Adrenal gland (tissue), 12 donors: ENCODE data around the gene CCDC38. TPM values are rescaled to one million over a fixed set of nuclear protein-coding genes. Genes with fewer than 3 reads are reported as not detected.

Experiments used
- DNase-seq, 7 donors: peaks; one replicate each; pipeline ENCODE4 v3.0.0-alpha.2; 2019 to 2020
- H3K27ac ChIP-seq, 5 donors: fragments of 200-600 bp; sonication (generic) in 4 of 5; 1 replicate in 3 of 5; 2 replicates in 2 of 5; pipeline versions ENCODE4 v1.5.1 to v1.8.0; 2016 to 2020; ENCODE audit warnings: mild to moderate bottlenecking in 1 of 5
- H3K27me3 ChIP-seq: fragments of 200-600 bp; 2 replicates; pipeline ENCODE4 v1.8.0; 2021
- H3K36me3 ChIP-seq, 2 donors: fragments of 200-600 bp; replicated peaks in 1 of 2; 1 replicate in 1 of 2; 2 replicates in 1 of 2; pipeline versions ENCODE4 v1.5.1 to v1.8.0; 2018 to 2022
- H3K4me1 ChIP-seq, 2 donors: fragments of 200-600 bp; replicated peaks in 1 of 2; 1 replicate in 1 of 2; 2 replicates in 1 of 2; pipeline versions ENCODE4 v1.5.1 to v1.8.0; 2018 to 2021
- H3K4me3 ChIP-seq, 4 donors: fragments of 200-600 bp; sonication (generic) in 3 of 4; one replicate each; pipeline ENCODE4 v1.5.1; 2016 to 2018
- H3K9me3 ChIP-seq, 3 donors: fragments of 200-600 bp; sonication (generic) in 1 of 3; replicated peaks in 1 of 3; 1 replicate in 2 of 3; 2 replicates in 1 of 3; pipeline versions ENCODE4 v1.5.1 to v1.8.0; 2016 to 2021
- POLR2A ChIP-seq, 2 donors: fragments of 450-650 bp; IDR thresholded peaks; one replicate each; pipeline ENCODE4 v1.6.1; 2017; ENCODE audit warnings: antibody characterized with exemption in 2 of 2, mild to moderate bottlenecking in 2 of 2, moderate library complexity in 1 of 2
- WGBS, 4 donors: extraction: QIAGEN DNeasy Blood & Tissue Kit in 2 of 4; methylation state at CpG; one replicate each; pipeline versions ENCODE4 v1.1.5 to v1.1.7; 2013 to 2017; 5-methylcytosine and 5-hydroxymethylcytosine counted together
- intact Hi-C, 2 donors: fragments of 100-400 bp; cut with DNase I; formaldehyde crosslinking; loops; one replicate each; pipeline versions ENCODE4 v1.14.1 to v1.15.0; 2022 to 2023
- polyA plus RNA-seq, 3 donors: library from polyadenylated mRNA; stranded (reverse); fragments of 200-250 nt in 2 of 3; fragments of 350-450 nt in 1 of 3; fragmentation: Illumina TruSeq in 1 of 3; extraction: RNeasy Lipid Tissue Mini Kit (QIAGEN cat#74804) in 1 of 3; gene quantifications; one replicate each; pipeline ENCODE4 v1.2.3, GENCODE V29; 2013 to 2014
- total RNA-seq, 9 donors: library from RNA; depleted of rRNA in 4 of 9; stranded (reverse); fragments of >200 nt in 4 of 9; fragments of 120-200 nt in 1 of 9; fragmentation: NEBNext Ultra II Directional in 1 of 9; extraction: Animal tissue kit (Norgen Biotek cat#: 25700) in 1 of 9; gene quantifications; one replicate each; pipeline versions ENCODE4 v1.1.0 to v1.2.4, GENCODE V29; 2013 to 2023
- TF ChIP-seq, protein P1 (sequence below), 6 experiments: fragments of 450-650 bp in 4 of 6; fragments of 200-600 bp in 2 of 6; sonication (generic) in 1 of 6; IDR thresholded peaks; 1 replicate in 5 of 6; 2 replicates in 1 of 6; pipeline versions ENCODE4 v1.5.1 to v1.8.0; 2016 to 2021; ENCODE audit warnings: antibody characterized with exemption in 6 of 6, mild to moderate bottlenecking in 2 of 6, moderate library complexity in 1 of 6
- donor health status: healthy with polysubstance abuse.
- donor health status: Bipolar disorder and iron deficiency.
- donor health status: DM: yes; HTN: yes; CAD: no.
- donor health status: DM: no; HTN: no; CAD: no.
- donor health status: DM: no; HTN: no; CAD: no.
- donor health status: DM: yes; HTN: yes; CAD: no.

CCDC38 gene
- total and polyA plus RNA-seq, 12 donors: 0.12 to 3.3 (median 0.76) TPM; not detected in 2

DNA sequence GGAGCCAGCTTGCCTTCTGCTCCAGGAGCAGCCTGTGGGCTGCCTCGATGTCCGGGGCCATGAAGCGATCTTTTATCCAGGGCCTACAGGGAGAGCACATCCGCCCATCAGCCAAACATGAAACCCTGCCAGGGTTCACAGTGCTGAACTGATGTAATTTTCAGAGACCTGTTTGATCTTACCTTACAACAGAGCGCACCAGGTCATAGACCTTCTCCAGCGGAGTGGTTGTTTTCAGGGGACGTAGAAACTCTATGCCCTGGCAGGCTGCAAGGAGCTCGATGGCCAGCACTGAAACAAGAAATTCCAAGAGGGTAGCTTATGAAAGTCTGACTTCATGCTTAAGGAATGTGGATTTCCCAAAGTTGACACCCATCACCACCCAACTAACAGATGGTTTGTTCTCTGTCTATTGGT, 34.0 kb upstream of the CCDC38 start:
- Histone ChIP-seq H3K27me3 (no peaks in the 10 kb centered on the region), H3K4me3 (no peak overlapping the region), H3K9me3 (no peaks in the 10 kb centered on the region), H3K4me1 (no peaks in the 10 kb centered on the region), H3K27ac (no peak overlapping the region), H3K36me3 (no peaks in the 10 kb centered on the region)
- no peak for DNase-seq
- 91 to 96% (median 93%) methylated on average over 7 to 8 of the region's 8 CpGs for WGBS, 4 donors
- no peak for TF ChIP-seq POLR2A (IDR thresholded peaks at IDR 0.05)
- TF ChIP-seq, protein P1, sequence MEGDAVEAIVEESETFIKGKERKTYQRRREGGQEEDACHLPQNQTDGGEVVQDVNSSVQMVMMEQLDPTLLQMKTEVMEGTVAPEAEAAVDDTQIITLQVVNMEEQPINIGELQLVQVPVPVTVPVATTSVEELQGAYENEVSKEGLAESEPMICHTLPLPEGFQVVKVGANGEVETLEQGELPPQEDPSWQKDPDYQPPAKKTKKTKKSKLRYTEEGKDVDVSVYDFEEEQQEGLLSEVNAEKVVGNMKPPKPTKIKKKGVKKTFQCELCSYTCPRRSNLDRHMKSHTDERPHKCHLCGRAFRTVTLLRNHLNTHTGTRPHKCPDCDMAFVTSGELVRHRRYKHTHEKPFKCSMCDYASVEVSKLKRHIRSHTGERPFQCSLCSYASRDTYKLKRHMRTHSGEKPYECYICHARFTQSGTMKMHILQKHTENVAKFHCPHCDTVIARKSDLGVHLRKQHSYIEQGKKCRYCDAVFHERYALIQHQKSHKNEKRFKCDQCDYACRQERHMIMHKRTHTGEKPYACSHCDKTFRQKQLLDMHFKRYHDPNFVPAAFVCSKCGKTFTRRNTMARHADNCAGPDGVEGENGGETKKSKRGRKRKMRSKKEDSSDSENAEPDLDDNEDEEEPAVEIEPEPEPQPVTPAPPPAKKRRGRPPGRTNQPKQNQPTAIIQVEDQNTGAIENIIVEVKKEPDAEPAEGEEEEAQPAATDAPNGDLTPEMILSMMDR (IDR thresholded peaks at IDR 0.05): no peak
- intact Hi-C loops: no loop called here

DNA sequence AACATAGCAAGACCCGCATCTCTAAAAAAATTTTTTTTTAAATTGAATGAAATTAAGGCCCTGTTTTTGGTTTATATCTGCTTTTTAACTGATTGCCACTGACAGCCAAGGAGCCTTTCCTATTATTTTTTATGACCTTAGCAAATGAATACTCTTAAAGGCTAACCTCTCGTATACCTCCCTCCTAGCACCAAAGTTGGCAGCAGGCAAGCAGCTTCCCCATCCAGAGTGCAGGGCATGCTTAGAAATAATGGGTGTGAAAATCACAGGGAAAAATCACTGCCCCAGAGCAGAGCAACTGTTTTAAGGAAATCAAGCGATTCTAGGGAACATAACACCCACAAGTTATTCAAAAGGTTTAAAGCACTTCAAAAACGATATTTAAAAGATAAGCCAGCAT, 33.1 kb upstream of the CCDC38 start:
- no peak for TF ChIP-seq POLR2A (IDR thresholded peaks at IDR 0.05)
- TF ChIP-seq, protein P1 (IDR thresholded peaks at IDR 0.05): no peak
- WGBS, 4 donors: 84 to 89% (median 87%) methylated on average over 4 of the region's 4 CpGs
- no peak for DNase-seq
- Histone ChIP-seq H3K4me3 (no peak overlapping the region), H3K4me1 (no peaks in the 10 kb centered on the region), H3K9me3 (no peaks in the 10 kb centered on the region), H3K27ac (no peak overlapping the region), H3K36me3 (no peaks in the 10 kb centered on the region), H3K27me3 (no peaks in the 10 kb centered on the region)
- intact Hi-C loops: no loop called here

DNA sequence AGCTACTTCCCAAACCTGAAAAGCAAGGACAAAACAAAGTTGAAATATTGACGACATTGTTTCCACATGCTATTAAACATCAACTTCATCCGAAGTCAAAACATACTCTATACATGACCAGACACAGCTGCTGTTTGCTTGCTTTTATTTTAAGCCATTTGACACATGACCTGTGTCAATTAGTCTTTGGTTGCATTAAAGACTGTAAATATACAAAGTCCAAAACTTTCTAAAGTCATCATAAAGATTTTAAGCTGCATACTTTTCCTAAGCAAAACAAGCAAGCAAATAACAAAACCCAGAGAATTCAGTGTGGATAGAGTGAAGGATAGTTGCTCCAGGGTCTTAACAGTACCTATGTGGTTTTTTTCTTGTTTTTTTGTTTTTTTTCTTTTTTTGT, 31.9 kb upstream of the CCDC38 start:
- 78 to 86% (median 81%) methylated on average over 2 of the region's 2 CpGs for WGBS, 4 donors
- Histone ChIP-seq H3K27me3 (no peaks in the 10 kb centered on the region), H3K27ac (no peak overlapping the region), H3K9me3 (no peaks in the 10 kb centered on the region), H3K36me3 (no peaks in the 10 kb centered on the region), H3K4me3 (no peak overlapping the region), H3K4me1 (no peaks in the 10 kb centered on the region)
- intact Hi-C loops: no loop called here
- no peak for TF ChIP-seq POLR2A (IDR thresholded peaks at IDR 0.05)
- TF ChIP-seq, protein P1 (IDR thresholded peaks at IDR 0.05): no peak
- no peak for DNase-seq

DNA sequence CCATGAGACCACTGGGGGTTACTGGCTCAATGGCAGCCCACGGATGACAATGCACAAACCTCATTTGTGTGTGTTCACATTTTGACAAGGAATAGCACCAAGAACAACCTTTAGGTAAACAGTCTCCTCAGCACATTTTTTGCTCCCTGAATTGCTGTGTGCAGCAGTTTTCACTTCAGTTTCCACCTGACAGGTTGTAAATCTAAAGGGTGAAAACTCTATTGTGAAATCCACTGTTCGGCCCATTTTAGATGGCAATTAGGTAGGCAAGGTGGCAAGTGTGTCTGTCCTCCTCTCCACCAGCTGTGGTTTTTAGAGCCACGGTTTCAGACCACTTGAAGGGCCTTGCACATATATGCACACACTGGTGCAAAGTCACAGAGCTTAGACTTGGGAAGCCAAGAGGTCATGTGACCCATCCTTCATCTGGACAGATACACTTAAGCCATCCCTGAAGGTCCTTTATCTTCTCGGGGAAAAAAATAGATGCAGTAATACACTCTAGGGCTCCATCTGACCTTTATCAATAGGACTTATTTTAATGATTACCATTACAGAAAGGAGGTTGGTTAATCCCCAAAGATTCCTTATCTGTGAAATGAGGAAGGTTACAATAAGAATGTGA, 30.5 kb upstream of the CCDC38 start:
- Histone ChIP-seq H3K4me3 (no peak overlapping the region), H3K27me3 (no peaks in the 10 kb centered on the region), H3K4me1 (no peaks in the 10 kb centered on the region), H3K9me3 (no peaks in the 10 kb centered on the region), H3K27ac (no peak overlapping the region), H3K36me3 (no peaks in the 10 kb centered on the region)
- no peak for DNase-seq
- WGBS, 4 donors: 53 to 62% (median 54%) methylated on average over 4 of the region's 4 CpGs
- intact Hi-C loops: no loop called here
- TF ChIP-seq POLR2A (IDR thresholded peaks at IDR 0.05): no peak
- TF ChIP-seq, protein P1 (IDR thresholded peaks at IDR 0.05): no peak
